D721Med (cell line): ENCODE data around the gene RUNDC3A.
A peak's percentile ranks its signal among the peaks of the same experiment; 100 is the strongest.
"Not testable (repeated sequence)": the region's sequence is repeated elsewhere in the genome, so short reads cannot be mapped to it uniquely, and the experiment has no call there.

Experiments used
- DNase-seq: peaks from one replicate; pipeline ENCODE4 v3.0.0; 2011; ENCODE audit warnings: low spot score; ENCODE audit not compliant: insufficient read length
- FAIRE-seq: peaks from 2 replicates; lab custom pipeline; 2011; peaks lifted over from hg19 to GRCh38; lab: Jason Lieb, UNC
- CTCF ChIP-seq: IDR thresholded peaks from 2 replicates; pipeline ENCODE4 v1.5.1; 2012; ENCODE audit warnings: mild to moderate bottlenecking, control low read depth; ENCODE audit not compliant: insufficient read depth; ENCODE audit errors: missing control alignments

Gene RUNDC3A

DNA sequence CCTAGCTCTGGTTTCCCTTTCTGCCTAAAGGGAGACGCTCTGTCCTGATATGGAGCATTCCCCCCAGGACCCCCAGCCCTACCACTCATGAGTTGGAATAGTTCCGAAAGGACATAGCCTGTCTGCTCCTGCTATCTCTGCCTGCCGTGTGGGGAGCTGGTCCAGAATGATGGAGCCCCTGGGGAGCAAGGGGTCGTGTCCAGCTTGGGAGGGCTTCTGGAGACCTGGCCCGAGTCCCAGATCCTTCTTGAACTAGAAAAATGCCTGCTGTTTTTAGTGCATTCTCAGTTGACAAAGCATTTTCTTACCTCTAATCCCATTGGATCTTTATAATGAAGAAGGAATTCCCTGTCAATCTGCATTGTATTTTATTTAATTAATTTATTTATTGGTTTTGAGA, 27.6 kb downstream of the RUNDC3A start:
- TF ChIP-seq CTCF: no peak
- DNase-seq: no peak
- no peak for FAIRE-seq

DNA sequence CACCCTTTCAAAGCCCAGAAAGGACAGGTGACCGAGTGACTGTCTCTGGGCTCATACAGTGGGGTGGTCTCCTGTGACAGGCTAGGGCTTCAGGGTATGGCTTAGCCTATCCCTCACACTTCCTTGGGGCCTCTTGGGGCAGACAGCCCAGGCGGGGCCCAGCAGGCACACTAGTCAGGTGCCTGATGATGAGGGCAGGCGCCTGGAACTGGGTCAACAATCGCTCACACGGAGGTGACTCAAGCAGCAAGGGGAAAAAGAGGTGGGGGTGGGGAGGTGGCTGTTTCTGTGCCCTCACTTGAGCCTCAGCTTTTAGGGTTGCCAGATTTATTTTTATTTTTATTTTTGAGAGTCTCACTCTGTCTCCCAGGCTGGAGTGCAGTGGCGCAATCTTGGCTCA, 30.3 kb downstream of the RUNDC3A start:
- FAIRE-seq (no peak), DNase-seq (no peak)
- no peak for TF ChIP-seq CTCF

DNA sequence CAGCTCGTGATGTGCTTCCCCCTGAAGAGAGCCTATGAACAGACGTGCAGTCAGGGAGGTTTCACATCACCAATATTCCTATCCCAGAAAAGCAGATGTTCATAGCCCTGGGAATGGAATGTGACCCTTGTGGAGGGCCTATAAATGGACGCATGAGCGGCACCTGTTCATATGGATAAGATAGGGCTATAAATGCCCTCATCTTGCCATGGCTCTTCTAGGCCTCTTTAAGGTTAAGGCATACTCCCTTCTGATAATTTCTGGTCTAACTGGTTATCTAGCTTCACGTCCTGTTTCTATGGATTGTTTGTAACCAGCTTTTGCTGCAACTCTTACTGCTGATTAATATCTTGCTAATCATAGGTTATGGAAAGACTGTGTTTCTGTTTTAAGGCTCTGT, 32.2 kb downstream of the RUNDC3A start:
- FAIRE-seq, DNase-seq: not testable (repeated sequence)

DNA sequence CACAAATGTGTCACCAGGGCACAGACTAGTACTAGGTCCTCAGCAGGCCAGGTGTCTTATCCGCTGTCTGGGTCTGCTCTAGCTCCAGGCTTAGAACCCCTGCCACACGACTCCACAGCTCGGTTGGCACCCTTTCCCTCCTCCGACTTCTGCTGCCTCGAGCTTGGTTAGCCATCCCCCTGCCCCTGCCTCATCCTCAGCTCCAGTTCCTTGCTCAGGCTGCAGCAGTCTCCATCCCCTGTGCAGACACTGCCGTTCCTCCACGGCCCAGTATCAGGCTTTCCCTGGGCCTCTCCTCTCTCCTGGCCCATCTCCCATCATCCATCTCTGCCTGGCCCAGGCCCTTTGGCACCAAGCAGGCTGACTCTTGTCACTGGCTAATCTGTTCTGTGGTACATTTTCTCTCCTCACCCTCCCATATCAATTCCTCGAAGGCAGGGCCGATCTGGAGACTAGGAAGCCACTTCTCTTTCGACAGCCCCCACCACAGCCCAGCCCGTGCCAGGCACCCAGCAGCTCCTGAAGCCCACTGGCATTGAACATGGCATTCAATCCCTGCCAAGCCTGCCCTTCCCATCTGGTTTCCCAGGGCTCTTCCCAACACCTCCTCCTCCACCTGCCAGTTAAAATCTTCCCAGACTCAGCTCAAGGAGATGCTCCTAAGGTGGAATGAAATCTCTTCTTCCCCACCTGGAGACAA, 35.3 kb downstream of the RUNDC3A start:
- TF ChIP-seq CTCF: no peak
- DNase-seq (no peak), FAIRE-seq (no peak)

DNA sequence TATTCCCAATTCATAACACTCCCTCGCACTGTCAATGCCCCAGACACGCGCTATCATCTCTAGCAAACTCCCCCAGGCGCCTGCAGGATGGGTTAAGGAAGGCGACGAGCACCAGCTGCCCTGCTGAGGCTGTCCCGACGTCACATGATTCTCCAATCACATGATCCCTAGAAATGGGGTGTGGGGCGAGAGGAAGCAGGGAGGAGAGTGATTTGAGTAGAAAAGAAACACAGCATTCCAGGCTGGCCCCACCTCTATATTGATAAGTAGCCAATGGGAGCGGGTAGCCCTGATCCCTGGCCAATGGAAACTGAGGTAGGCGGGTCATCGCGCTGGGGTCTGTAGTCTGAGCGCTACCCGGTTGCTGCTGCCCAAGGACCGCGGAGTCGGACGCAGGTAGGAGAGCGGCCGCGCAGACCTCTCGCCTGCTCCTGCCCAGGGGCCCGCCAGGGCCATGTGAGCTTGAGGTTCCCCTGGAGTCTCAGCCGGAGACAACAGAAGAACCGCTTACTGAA, 36.6 kb downstream of the RUNDC3A start, which contains the start of gene GRN:
TSS of gene GRN (plus strand) at position 364 of the 515 bp plus-strand sequence. CDS start 3,863 bp downstream, outside the sequence.
- FAIRE-seq: peak; percentile 56
- peak; percentile 98 for DNase-seq
- no peak for TF ChIP-seq CTCF

DNA sequence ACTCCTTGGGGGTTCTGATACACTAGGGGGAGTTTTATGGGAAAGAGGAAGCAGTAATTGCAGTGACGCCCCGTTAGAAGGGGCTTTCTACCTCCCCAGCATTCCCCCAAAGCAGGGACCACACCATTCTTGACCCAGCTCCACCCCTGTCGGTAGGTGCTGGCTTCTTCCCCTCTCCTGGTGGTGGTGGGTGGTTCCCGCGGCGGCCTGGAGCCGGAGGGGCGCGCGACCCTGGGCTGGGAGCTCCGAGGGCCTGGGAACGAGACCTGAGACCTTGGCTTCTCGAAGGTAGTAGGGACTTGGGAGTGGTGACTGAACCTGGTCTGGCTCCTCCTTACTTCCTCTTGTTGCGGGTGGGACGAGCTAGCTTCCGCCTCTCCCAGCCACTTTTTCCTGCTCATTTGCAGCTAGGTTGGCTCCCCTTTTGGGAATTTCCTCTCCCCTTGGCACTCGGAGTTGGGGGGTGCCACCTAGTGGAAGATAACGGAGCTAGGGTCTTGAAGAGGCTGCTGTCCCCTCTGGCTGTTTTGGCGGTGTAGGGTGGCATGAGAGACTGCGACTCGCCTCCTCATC, 37.1 kb downstream of the RUNDC3A start:
- peak; percentile 73 for TF ChIP-seq CTCF
- FAIRE-seq (no peak), DNase-seq (no peak)

DNA sequence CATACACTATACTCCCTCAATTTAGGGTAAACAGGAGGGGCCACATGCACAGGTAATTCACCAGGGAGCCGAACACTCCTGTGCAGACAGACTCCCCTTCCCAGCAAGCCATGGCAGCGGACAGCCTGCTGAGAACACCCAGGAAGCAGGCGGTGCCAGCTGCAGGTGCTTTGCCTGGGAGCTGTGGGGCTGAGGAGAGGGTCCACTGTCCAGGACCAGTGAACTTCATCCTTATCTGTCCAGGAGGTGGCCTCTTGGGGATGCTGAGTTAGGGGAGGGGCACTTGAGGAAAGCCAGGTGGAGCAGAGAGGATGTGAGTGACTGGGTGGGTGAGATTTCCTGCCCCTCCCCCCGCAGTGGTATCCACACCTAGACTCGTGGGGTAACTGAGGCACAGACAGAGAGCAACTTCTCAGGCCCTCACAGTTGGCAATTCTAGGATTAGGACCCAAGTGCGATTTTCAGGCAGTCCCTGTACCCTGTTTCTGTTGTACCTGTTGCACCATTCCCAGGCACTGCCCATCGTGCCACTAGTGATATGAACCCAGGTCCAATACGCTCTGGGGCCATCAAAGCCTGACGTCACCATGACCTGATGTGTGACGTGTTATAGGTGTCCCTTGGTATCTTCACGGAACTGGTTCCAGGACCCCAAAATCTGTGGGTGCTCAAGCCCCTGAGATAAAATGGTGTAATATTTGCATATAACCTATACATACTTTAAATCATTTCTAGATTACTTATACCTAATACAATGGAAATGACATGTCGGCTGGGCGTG, 37.9 kb downstream of the RUNDC3A start:
- no peak for TF ChIP-seq CTCF
- FAIRE-seq (no peak), DNase-seq (no peak)

DNA sequence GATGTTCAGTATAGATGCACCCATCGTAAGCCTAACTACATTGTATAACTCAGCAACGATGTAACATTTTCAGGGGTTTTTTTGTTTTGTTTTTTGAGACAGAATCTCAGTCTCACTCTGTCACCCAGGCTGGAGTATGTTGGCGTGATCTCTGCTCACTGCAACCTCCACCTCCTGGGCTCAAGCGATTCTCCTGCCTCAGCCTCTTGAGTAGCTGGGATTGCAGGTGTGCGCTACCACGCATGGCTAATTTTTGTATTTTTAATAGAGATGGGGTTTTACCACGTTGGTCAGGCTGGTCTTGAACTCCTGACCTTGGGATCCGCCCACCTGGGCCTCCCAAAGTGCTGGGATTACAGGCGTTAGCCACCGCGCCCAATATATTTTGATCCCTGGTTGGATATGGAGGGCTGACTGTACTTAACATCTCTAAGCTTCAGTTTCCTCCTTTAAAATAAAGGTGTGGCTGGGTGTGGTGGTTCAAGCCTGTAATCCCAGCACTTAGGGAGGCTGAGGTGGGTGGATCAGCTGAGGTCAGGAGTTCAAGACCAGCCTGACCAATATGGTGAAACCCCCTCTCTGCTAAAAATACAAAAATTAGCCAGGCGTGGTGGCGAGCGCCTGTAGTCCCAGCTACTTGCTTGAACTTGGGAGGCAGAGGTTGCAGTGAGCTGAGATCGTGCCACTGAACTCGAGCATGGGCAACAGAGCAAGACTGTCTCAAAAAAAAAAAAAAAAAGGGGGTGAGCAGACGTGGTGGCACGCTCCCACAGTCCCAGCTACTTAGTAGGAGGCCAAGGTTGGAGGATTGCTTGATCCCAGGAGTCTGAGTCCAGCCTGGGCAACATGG, 39.0 kb downstream of the RUNDC3A start:
- not testable (repeated sequence) for FAIRE-seq

More for the DNA sequence above, 39.0 kb downstream of the RUNDC3A start:
- not testable (repeated sequence) for DNase-seq
